DOHH2 (cell line): ENCODE measurements around the gene IFT81.

Source experiments
- CTCF ChIP-seq: fragments of 200-600 bp; sonication (generic); IDR thresholded peaks from one replicate; pipeline ENCODE4 v1.5.1; 2014; ENCODE audit warnings: antibody characterized with exemption, mild to moderate bottlenecking, low read depth, low read length; ENCODE audit not compliant: poor library complexity, severe bottlenecking
- EZH2phosphoT487 ChIP-seq: fragments of 200-600 bp; sonication (generic); IDR thresholded peaks from 2 replicates; pipeline ENCODE4 v1.6.1; 2017; ENCODE audit warnings: borderline replicate concordance, mild to moderate bottlenecking, antibody characterized with exemption, low read length, moderate library complexity, mixed read lengths

- no peak for TF ChIP-seq CTCF
- no peak for TF ChIP-seq EZH2phosphoT487
Observed at GRCh38 chr12:110075880-110076279, 48.3 kb upstream of the IFT81 start.
